GM18505 (cell line): ENCODE data around the gene BTBD7.

ENCODE experiments used
- ATAC-seq: cut with Tn5 transposase; IDR thresholded peaks from one replicate; pipeline ENCODE4 v1.9.1; 2021; ENCODE audit not compliant: unreplicated experiment
- POLR2A ChIP-seq: IDR thresholded peaks from 4 replicates; pipeline ENCODE4 v1.6.1; 2011; ENCODE audit warnings: borderline replicate concordance; ENCODE audit not compliant: insufficient read depth, insufficient read length; ENCODE audit errors: extremely low read depth

Gene BTBD7

DNA sequence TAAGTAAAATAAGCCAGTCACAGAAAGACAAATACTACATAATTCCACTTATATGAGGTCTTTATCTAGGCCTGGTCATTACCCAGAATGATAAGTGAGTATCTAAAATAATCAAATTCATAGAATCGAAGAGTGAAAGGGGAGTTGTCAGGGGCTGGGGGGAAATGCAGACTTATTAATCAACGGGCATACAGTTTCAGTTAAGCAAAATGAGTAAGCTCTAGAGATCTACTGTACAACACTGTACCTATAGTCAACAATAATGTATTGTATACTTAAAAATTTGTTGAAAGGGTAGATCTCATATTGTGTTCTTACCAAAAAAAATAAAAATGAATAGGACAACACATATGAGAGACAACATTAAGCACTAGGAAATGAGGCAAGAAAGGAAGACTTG is 13.3 kb downstream of the BTBD7 start:
- TF ChIP-seq POLR2A, result no peak
- no peak for ATAC-seq

DNA sequence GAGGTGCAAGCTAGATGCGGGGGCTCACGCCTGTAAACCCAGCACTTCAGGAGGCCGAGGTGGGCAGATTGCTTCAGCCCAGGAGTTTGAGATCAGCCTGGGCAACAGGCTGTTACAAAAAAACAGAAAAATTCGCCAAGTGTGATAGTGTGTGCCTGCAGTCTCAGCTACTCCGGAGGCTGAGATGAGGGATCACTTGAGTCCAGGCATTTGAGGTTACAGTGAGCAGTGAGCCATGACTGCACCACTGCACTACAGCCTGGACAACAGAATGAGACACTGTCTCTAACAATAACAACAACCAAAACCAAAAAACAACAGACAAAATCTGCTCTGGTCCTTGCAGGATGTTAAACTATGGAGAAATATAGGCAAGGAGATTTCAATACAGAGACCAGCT is 13.9 kb downstream of the BTBD7 start:
- no peak for ATAC-seq
- TF ChIP-seq POLR2A, result no peak

DNA sequence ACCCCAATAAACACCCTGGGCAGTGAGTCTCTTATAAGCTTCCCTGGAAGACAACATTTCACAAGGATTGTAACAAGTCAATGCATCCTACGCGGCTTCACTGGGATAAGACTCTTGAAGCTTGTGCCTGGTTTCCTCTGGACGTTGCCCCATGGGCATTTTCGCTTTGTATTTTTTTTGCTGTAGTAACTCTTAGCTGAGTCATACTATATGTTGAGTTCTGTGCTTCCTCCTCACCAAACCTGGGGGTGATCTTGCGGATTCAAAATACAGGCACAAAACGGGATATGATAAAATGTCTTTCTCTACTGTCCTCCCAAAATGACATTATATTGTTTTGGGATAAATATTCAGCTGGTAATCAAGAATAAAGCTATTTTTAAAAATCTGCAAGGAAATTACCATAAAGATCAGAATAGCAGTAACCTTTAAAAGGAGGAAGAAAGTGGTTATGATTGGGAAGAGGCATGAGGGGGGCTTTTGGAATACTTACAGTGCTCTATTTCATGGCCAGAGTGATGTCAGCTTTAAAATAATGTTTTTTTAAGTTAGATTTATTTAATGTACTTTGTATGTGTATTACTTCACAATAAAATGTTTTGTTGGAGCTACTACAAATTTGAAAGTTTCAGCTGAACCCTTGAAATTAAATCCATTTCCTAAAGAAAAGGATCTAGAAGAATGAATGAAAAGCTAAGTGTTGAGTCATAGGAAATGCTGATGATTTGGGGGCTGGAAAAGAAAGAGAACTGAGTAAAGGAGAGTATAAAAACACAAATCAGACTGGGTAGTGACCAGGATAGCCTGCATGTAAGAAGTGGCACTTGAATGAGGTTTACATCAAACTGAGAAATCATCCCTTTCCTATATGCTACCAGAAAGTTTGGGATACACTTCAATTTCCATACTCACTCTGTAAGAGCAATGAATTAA is 14.7 kb downstream of the BTBD7 start:
- no peak for ATAC-seq
- TF ChIP-seq POLR2A, result no peak

DNA sequence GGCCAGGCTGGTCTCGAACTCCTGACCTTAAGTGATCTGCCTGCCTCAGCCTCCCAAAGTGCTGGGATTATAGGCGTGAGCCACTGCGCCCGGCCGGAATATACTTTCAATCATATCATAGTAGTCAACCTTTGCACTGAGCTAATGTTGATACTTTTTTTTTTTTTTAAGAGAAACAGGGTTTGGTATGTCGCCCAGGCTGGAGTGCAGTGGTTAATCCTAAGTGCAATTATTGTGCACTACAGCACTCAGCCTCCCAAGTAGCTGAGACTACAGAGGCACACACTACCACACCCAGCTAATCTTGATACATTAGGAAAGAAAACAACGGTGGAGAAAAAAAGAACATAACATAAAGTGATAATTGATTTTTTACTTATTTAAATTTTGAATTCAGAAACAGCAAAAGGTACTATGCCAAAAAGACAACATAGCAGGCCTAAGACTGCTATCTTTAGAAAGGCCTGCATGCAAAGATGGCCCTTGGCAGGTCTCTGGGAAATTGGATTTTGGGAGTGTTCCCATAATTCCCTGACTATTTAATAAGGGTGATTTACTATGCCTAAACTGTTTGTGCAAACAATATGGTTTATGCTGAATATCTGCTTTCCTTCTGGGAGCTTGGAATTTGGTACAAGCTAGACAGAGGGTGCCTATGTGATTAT is 15.5 kb downstream of the BTBD7 start:
- TF ChIP-seq POLR2A, result no peak
- no peak for ATAC-seq

DNA sequence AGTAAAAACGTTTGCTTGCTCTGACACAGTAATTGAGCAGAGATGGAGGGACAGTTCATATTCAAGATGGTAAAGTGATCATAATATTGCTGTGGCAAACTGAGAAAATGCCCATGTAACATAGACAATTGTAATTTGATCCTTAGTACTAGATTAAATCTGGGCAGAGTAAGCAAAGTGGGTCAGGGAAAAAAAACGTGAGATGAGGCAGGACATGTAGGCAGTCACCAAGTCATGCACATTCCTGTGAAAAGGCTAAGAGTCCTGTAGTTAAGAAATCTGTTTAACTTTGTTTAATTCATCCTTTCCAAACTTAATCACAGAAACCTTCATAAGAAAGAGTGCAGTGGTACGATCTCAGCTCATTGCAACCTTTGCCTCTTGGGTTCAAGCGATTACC is 16.1 kb downstream of the BTBD7 start:
- ATAC-seq, result no peak
- TF ChIP-seq POLR2A, result no peak

DNA sequence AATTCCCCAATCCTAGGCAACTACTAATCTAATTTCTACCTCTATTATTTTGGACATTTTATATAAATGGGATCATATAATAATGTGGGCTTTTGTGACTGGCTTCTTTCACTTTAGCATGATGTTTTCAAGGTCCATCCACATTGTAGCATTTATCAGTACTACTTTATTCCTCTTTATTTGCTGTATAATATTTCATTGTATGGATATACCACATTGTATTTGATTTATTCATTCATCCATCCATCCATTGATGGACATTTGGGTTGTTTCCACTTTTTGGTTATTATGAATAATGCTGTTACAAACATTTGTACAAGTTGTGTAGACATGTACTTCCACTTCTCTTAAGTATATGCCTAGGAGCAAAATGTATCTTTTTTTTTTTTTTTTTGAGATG is 17.3 kb downstream of the BTBD7 start:
- no peak for ATAC-seq
- no peak for TF ChIP-seq POLR2A

DNA sequence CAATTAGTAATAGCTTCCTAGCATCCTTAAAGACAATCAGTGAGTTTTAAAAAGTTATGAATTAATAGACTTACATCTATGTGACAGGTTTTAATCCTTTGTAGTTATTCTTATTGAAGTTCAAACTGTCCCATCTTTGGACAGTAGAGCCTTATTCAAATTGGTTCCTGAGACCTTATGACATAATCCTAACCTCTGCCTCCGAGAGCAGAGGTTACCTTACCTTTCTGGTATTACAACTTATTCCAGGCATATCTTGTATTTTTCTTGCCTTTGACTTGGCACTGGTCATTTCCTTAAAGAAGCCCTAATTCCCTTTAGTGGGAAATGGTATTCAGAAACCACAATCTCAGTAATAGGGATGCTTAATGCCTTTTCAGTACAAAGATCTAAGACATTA is 21.8 kb downstream of the BTBD7 start:
- no peak for ATAC-seq
- no peak for TF ChIP-seq POLR2A

DNA sequence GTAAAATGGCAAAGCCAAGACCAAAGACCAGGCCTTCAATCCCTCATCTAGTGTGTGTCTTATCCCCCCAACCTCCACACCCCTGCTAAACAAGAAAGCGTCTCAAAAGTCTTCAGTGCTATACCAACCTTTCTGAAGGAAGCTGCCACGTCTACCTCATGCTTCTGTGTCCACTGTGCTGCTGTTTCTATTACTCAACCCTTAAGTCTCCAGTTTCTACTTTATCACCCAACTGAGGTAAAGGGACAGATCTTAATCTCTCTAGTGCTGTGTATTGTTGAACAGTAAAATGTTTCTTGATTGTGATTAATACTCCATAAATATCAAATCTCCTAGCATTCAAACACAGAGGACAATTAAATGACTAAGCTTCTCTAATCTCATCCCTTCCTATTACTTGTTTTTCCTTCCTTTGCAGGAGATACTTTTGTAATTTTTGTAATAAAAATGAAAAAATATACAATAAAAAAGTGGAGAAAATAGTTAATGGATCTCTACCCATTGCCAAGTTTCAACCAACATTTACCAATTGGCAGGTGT is 23.3 kb downstream of the BTBD7 start:
- no peak for ATAC-seq

DNA sequence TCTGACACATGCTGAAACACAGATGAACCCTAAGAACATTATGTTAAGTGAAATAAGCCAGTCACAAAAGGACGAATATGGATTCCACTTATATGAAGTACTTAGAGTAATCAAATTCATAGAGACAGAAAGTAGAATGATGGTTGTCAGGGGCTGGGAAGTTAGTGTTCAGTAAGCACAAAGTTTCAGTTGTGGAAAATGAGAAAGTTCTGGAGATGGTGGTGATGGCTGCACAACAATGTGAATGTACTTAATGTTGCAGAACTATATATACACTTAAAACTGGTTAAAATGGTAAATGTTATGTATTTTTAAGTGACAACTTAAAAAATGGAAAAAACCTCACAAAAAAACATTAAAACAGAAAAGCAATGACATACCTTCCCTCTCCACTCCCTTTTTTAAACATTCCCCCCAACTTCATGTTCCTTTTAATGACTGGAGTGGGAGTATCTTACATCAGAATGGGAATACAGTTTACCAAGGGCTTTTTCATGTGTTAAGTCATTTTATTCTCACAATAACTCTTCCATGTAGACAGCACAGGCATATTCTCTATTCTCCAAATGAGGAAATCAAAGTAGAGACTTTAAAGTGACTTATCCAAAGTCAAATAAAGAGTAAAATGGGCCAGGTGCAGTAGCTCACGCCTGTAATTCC is 24.0 kb downstream of the BTBD7 start:
- ATAC-seq, result no peak
- TF ChIP-seq POLR2A, result no peak

More for the DNA sequence above, 23.3 kb downstream of the BTBD7 start:
- no peak for TF ChIP-seq POLR2A

DNA sequence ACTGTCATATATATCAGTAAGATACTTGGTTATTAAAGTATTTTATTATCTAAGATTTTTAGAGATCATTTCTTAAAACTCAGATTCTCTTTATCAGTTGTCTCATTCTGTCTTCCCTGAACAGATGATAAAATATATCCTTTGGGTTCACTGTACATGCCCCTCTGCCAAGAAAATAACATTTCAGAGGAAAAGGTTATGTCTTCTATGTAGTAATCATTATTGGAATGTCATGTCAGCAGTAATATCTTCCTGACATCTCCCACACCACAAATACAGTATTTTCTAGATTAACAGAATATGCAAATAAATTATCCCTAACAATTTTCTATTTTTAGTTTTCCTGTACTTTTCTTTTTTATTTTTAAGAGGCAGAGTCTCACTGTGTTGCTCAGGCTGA is 26.0 kb downstream of the BTBD7 start:
- no peak for ATAC-seq
- no peak for TF ChIP-seq POLR2A

DNA sequence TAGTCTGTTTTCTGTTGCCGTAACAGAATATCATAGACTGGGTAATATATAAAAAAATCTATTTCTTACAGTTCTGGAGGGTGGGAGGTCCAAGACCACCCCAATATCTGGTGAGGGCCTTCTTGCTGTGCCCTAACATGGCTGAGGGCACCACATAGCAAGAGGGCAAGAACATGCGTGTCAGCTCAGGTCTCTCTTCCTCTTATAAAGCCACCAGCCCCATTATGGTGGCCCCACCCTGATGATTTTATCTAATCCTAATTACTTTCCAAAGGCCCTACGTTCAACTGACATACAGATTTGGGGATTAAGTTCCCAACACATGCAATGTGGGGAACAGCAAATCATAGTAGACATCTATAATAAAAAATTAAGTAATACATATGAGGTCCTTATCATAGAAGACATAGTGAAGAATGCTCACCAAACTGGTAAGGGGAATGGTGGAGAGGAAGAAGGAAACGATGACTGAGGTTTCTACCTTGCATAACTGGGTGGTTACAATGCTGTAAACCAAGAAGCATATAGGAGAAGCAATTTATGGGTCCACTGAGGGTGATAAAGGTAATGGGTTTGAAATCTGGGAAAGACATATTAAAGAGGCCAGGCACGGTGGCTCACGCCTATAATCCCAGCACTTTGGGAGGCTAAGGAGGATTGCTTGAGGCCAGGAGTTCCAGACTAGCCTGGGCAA is 27.0 kb downstream of the BTBD7 start:
- ATAC-seq, result no peak
- no peak for TF ChIP-seq POLR2A

DNA sequence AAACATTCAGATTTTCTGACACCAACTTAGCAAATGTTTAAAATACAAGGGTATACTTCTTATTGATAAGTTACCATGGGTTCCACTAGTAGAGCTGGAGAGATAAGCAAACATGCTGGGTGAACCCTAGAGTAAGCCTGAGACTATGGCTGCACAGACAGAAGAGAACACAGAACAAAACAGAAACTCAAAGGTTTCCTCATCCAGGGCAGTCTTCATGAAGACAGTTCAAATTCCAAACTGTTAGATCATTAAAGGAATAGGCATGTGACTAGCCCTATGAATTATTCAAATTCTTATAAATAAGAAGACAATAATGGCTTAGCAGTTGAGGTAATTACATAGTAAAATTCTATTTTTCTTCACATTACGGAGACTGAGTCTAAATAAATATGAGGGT is 28.1 kb downstream of the BTBD7 start:
- no peak for ATAC-seq
- no peak for TF ChIP-seq POLR2A

DNA sequence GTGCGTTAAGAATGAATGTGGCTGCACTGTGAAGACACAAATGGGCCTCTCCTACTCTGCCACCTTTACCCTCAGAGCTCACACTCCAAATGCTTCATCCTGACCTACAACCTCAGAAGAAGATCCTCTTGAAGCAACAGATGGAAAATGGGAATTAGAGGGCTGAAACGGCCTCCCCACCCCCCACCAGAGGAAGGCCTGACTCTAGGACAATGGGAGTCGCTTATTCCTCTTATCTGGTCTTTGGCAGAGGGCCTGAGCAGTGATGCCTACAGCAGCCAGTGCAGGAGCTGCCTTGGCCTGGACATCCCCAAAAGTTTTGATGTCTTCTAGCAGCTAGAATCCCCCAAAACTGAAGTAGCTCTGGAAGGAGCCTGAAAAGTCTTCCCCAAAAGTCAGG is 29.2 kb downstream of the BTBD7 start:
- no peak for ATAC-seq

More for the DNA sequence above, 29.2 kb downstream of the BTBD7 start:
- no peak for TF ChIP-seq POLR2A
